ENCODE results near the gene TMEM140.

The TMEM140 gene

DNA sequence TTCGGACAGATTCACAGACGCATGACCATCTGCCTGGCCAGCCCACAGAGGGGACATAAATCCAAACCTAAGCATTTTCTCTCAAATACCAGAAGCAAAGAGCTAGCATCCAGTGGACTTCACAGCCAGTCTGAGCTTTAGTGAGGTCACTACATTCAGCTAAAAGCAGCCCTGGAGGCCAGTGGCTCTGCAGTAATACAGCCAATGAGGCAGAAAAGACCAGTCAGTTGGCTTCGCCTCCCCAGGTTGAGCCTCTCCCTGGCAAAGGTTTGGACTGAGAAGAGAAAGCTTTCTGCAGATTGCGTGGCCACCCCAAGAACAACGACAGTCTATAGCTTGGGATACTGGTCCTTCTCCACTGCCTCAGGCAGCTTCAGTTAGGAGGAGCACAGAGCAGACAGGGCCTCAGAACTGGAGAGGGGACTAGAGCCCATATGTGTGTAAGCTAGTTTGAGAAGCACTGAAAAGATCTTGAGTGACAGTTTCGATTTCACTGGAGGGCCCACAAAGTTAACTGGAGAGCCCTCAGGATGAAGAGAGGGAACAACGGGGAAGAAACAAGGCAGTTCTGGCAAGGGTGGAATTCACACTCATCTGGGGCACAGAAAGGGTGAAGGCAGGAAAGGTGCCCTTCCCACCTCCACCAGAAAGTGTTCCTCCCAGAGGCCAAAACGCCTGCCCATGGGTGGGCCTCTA lies 59.7 kb downstream of the TMEM140 start:
- Histone ChIP-seq H3K9ac (ENCODE audit: low read length) (no peak overlapping the region), H3K27me3 (replicated peaks; ENCODE audit: insufficient read depth, low read length) (no peaks in the 10 kb centered on the region), H3K4me1 (ENCODE audit: low read length) (peaks cover 11% of the 10 kb centered on the region; the same call in 1 of the 2 replicates), H3K9me2 (replicated peaks; ENCODE audit: insufficient read depth, low read length) (no peaks in the 10 kb centered on the region), H3K36me3 (replicated peaks; ENCODE audit: insufficient read depth, low read length) (no peaks in the 10 kb centered on the region), H3K79me2 (ENCODE audit: low read length) (no peaks in the 10 kb centered on the region), H3K4me2 (ENCODE audit: low read depth, low read length) (no peak overlapping the region), H4K20me1 (ENCODE audit: insufficient read depth, low read length) (no peaks in the 10 kb centered on the region), H2AFZ (ENCODE audit: low read length) (no peak overlapping the region), H3K27ac (ENCODE audit: low read length) (no peak overlapping the region), H3K9me3 (replicated peaks; ENCODE audit: insufficient read depth, low read length) (no peaks in the 10 kb centered on the region), H3F3A (ENCODE audit: insufficient read depth, low read length) (0 out of 2 replicates have a peak, but pooled peaks cover 5% of the 10 kb centered on the region), H3K4me3 (ENCODE audit: low read length) (no peak overlapping the region)
- no peak for DNase-seq
- TF ChIP-seq EZH2 (optimal IDR thresholded peaks at IDR 0.05; ENCODE audit: low read depth, low read length) (no peak), EZH2phosphoT487 (IDR thresholded peaks at IDR 0.05; ENCODE audit: low read length) (no peak)
- TF ChIP-seq, protein P1, sequence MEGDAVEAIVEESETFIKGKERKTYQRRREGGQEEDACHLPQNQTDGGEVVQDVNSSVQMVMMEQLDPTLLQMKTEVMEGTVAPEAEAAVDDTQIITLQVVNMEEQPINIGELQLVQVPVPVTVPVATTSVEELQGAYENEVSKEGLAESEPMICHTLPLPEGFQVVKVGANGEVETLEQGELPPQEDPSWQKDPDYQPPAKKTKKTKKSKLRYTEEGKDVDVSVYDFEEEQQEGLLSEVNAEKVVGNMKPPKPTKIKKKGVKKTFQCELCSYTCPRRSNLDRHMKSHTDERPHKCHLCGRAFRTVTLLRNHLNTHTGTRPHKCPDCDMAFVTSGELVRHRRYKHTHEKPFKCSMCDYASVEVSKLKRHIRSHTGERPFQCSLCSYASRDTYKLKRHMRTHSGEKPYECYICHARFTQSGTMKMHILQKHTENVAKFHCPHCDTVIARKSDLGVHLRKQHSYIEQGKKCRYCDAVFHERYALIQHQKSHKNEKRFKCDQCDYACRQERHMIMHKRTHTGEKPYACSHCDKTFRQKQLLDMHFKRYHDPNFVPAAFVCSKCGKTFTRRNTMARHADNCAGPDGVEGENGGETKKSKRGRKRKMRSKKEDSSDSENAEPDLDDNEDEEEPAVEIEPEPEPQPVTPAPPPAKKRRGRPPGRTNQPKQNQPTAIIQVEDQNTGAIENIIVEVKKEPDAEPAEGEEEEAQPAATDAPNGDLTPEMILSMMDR (IDR thresholded peaks at IDR 0.05; ENCODE audit: low read length): no peak

DNA sequence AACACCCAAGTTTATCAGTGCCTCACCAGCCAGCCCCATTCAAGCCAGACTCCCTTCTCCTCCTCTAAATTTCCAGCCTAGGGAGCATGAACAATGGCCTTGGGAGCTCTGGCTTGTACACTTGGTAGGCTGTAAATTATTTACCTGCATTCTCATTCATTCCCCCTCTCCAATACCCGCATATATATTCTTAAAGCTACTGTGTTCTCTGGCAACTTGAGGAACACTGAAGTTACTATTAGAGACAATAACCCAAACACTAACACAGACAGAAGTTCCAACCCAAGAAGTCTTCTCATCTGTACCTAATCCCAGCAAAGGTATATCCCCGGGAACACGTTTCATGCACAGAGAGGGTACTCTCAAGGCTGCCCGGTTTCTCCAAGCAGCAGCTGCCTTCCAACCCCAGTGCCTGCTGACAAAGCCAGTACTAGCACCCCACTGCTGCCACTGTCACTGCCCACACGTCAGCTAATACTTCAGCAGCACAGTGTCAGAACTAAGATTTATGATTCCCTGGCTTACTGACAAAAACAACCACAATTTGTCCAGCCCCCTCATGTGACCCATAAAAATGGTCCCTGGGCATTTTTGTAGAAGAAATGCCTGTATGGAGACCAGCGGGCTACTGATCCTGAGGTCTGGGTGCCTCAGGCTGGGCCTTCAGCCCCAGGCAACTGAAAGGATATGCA lies 60.4 kb downstream of the TMEM140 start:
- Histone ChIP-seq H3K27ac (ENCODE audit: low read length) (no peak overlapping the region), H4K20me1 (ENCODE audit: insufficient read depth, low read length) (no peaks in the 10 kb centered on the region), H3K9me2 (replicated peaks; ENCODE audit: insufficient read depth, low read length) (no peaks in the 10 kb centered on the region), H3K4me3 (ENCODE audit: low read length) (no peak overlapping the region), H3K9me3 (replicated peaks; ENCODE audit: insufficient read depth, low read length) (no peaks in the 10 kb centered on the region), H2AFZ (ENCODE audit: low read length) (no peak overlapping the region), H3K36me3 (replicated peaks; ENCODE audit: insufficient read depth, low read length) (no peaks in the 10 kb centered on the region), H3K9ac (ENCODE audit: low read length) (no peak overlapping the region), H3K27me3 (replicated peaks; ENCODE audit: insufficient read depth, low read length) (no peaks in the 10 kb centered on the region), H3K4me1 (ENCODE audit: low read length) (peaks cover 11% of the 10 kb centered on the region; the same call in 1 of the 2 replicates), H3F3A (ENCODE audit: insufficient read depth, low read length) (0 out of 2 replicates have a peak, but pooled peaks cover 5% of the 10 kb centered on the region), H3K4me2 (ENCODE audit: low read depth, low read length) (no peak overlapping the region), H3K79me2 (ENCODE audit: low read length) (no peaks in the 10 kb centered on the region)
- TF ChIP-seq, protein P1 (IDR thresholded peaks at IDR 0.05; ENCODE audit: low read length): no peak
- TF ChIP-seq EZH2phosphoT487 (IDR thresholded peaks at IDR 0.05; ENCODE audit: low read length) (no peak), EZH2 (optimal IDR thresholded peaks at IDR 0.05; ENCODE audit: low read depth, low read length) (no peak)
- no peak for DNase-seq

DNA sequence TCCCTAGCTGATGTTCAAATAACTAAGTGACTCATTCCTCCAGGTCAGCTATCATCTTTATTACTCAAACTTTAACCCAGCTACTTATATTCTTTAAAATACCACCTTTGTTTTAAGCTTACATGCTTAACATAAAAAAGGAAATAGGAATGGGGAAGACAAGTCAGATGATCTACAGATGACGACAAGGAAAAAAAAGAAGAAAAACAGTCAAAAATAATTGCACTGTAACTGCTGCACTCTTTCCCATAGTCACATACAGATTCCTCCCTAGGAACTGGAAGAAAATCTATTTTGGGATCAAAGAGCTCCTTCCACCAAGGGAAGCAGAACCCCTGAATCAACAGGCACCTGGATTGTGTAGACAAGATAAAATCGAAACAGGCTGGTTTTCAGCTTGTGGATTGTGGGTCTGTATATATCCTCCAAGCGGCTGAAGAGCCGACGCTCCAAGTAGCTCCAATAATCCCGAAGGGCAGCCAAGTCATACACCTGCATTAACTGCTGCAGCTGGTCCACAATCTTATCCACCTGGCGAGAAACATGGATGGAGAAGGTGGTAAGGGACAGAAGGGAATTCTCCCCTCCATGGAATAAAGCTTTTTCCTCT lies 61.5 kb downstream of the TMEM140 start:
- Histone ChIP-seq H3K9me3 (replicated peaks; ENCODE audit: insufficient read depth, low read length) (no peaks in the 10 kb centered on the region), H4K20me1 (ENCODE audit: insufficient read depth, low read length) (no peaks in the 10 kb centered on the region), H3K27ac (ENCODE audit: low read length) (no peak overlapping the region), H3K79me2 (ENCODE audit: low read length) (no peaks in the 10 kb centered on the region), H3K36me3 (replicated peaks; ENCODE audit: insufficient read depth, low read length) (no peaks in the 10 kb centered on the region), H3K4me1 (ENCODE audit: low read length) (peaks cover 11% of the 10 kb centered on the region; the same call in 1 of the 2 replicates), H3K9ac (ENCODE audit: low read length) (no peak overlapping the region), H2AFZ (ENCODE audit: low read length) (no peak overlapping the region), H3K4me2 (ENCODE audit: low read depth, low read length) (no peak overlapping the region), H3K27me3 (replicated peaks; ENCODE audit: insufficient read depth, low read length) (no peaks in the 10 kb centered on the region), H3K4me3 (ENCODE audit: low read length) (no peak overlapping the region), H3F3A (ENCODE audit: insufficient read depth, low read length) (0 out of 2 replicates have a peak, but pooled peaks cover 5% of the 10 kb centered on the region), H3K9me2 (replicated peaks; ENCODE audit: insufficient read depth, low read length) (no peaks in the 10 kb centered on the region)
- no peak for TF ChIP-seq EZH2 (optimal IDR thresholded peaks at IDR 0.05; ENCODE audit: low read depth, low read length)
- no peak for TF ChIP-seq EZH2phosphoT487 (IDR thresholded peaks at IDR 0.05; ENCODE audit: low read length)
- TF ChIP-seq, protein P1 (IDR thresholded peaks at IDR 0.05; ENCODE audit: low read length): no peak
- DNase-seq: no peak

Data from MM.1S (cell line).